NCI-H748 (cell line): ENCODE data around the gene ZBTB17.
"Not testable (repeated sequence)": the region's sequence is repeated elsewhere in the genome, so short reads cannot be mapped to it uniquely, and the experiment has no call there.

Source experiments
- DNase-seq: peaks from one replicate; lab custom pipeline; 2025; ENCODE audit not compliant: unreplicated experiment; lab: John Stamatoyannopoulos, UW

Gene ZBTB17

DNA sequence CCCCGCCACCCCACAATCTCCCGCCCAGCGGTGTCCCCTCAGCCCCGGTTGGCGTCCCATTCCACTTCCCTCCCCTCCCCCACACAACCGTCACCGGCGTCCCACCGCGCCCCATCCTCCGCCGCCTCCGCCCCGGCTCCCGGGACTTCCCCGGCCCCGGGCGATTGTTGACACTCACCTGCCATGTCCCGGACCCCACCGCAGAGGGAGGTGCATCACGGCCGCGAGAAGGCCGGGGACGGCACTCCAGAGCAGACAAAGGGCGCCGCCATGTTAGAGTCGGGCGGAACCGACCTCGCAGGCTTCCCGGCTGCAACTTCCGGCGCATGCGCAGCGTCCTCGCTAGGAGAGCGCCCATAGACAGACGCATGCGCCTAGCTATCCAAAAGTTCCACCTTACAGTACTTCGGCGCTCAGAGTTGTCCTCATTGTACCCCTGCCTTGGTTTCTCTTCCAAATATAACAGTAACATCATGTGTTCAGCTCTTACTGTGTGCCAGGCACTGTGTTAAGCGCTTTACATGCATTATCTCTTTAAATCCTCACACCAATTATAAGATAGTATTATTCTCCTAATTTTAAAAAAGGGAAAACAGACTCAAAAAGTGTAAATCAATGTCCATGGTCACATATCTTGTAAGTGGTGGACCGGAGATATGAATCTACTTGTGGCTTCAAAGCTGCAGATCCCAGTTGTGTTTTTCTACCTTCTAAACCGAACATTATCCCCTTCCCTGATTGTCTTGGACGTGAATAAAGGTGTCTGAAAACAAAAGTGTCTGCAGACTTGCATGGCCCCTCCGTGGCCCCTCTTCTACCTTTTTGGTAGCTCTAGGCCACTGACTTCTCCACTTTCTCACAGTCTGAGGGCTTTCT lies at the start of gene ZBTB17:
ZBTB17 (minus strand) TSS at position 297 of the 876 bp plus-strand sequence. CDS start 27,606 bp downstream, outside the sequence.
- peak; percentile 91 for DNase-seq

DNA sequence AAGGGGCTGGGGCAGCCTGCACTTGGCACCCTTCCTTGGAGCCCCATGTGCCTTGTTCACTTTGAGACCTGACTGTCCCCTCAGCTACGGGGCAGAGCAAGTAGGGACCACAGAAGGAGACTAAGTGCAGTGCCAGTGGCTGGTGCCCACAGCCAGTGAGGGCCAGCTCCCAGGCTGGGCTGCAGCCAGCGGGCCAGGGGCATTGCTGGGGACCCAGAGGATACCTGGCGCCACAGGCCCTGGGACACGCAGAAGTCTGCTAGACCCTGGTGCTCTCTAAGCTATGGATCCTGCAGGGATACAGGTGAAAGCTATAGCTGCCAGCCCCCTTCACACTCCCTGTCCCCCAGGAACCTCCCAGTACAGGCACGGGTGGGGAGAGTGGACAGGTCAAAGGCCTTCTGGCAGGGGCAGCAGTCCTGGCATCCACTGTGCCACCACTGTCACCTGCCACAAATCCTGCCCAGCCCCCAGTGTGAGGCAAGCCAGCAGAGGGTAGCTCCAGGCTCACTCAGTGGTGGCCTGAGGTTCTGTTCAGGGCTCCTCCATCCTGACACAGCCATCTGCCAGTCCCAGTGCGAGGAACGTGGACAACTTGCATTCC lies 47.3 kb upstream of the ZBTB17 start:
- DNase-seq, result no peak

DNA sequence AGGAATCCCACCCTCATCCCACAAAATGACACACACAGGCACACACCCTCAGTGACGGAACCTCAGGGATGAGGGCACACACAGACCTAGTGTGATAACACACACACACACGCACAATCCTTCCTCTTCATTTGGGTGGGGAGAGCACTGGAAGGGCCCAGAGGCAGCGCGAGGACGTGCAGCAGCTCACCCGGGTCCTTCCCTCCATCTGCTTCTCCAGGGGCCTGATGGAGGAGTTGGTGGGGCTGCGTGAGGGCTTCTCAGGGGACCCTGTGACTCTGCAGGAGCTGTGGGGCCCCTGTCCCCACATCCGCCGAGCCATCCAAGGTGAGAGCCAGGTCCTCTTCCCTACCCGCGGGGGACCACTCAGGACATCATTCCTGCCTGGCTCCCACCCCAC lies 46.5 kb upstream of the ZBTB17 start:
- DNase-seq, result no peak

DNA sequence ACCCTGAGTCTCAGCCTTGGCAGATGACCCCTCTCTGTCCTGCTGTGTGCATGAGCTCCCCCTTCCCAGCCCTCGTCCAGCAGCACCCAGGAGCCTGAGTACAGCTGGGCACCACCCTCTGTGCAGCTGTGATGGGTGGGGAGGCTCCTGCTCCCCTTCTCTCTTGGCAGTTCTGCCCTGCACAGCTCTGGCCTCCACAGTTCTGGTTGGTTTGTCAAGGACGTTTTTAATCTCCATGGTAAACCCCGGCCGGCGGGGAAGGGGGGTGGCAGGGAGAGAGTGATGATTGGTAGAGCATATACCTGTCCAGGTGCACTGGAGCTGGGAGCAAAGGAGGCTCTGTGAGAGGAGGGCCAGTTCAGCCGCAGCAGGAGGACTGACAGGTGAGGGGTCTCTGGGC lies 45.8 kb upstream of the ZBTB17 start, which contains the start of gene CLCNKA:
CLCNKA (plus strand) TSS at position 356 of the 400 bp plus-strand sequence. CDS start 584 bp downstream, outside the sequence.
- no peak for DNase-seq

DNA sequence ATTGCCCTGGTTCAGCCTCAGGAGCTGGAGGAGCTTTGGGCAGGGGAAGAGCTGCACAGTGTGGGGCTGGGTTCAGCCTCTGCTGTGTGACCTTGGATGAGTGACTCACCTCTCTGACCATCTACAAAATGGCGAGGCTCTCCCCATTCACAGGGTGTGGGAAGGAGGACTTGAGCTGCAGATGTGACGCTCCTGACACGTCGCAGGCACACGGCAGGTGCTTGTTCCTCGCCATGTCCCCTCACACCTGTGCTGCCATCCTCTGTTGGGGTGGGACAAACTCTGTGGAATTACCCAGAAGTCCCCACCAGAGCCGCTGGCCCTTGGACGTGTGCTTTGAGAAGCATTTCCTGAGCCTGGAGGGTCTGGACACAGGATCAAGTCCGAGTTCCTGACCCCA lies 45.0 kb upstream of the ZBTB17 start:
- not testable (repeated sequence) for DNase-seq

DNA sequence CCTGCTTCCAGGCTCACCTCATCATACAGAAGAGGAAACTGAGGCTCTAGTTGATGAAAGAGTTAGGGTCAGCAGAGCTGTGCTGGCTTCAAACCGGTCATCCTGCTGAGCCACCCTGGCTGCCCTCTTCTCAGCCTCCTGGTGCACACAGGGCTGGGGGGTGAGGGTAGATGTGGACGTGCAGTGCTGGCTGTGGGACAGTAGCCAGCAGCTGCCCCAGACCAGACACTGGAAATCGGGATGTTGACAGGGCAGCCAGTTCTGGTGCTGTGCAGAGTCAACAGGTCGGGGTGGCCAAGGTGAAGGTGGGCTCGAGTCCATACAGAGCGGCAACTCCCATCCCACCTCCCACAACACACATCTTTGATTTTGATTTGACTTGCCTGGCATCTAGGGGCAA lies 44.4 kb upstream of the ZBTB17 start:
- no peak for DNase-seq

DNA sequence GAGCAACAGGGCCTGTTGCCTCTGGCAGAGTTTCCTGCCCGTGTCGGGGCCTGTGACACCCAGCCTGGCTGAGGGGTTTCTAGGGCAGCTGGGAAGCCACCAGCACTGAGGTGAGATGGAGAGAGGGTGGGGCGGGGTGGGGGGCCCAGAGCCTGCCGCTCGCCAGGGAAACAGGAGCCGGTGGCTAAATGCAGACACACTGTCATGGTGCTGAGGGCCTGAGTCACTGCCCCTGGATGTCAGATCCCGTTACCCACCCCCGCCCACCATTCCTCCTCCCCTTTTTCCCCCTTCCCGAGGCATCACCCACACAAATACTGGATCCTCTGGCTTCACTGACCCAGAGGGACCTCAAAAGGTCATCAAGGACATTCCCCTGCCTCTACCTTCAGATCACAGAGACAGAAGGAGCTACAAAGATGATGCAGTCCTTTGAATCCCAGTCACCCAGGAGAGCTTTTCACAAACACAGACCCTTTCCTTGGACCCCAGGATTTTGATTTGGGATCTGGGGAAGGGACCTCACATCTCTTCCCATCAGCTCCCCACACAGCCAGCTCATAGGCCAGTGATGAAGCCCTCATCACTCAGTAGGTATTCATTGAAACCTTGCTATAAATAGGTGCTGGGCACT lies 43.9 kb upstream of the ZBTB17 start:
- no peak for DNase-seq

DNA sequence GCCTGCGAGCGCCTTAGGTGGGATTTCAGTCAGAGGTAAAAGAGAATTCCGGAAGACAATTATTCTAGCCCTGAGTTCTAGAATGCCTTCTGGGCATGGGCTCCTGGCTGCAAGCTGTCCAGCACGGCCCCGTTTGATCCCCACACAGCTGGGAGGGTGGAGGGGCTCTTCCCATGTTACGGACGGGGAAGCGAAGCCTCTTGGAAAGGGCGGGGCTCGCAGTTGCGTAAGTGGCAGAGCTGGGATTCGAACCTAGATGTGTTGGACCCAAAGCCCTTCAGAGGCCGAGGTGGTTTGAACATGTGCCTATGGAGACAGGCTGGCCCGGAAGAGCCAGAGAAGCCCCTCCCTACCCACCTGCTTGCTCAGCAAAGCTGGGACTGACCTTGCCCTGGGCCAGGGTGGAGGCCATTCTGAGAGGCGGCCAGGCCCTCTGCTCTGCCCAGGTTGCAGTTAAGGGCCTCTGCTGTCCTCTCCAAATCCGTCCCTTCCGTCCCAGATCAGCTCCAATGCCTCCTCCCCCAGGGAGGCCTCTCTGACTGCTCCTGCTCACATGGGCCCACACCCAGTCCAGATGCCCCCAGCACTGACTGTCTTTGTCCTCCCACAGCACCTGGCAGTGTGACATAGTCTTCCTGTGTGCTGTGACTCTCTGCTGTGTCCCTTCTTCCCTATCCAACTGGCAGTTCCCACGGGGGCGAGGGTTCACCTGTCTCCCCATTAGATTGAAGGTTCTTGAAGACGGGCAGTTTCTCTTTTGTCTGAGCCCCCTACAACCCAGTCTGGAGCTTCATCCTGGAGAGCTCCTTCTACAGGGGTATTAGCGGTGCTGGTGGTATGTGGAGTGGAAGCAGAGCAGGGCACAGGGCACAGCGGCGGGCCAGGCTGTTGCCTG lies 43.1 kb upstream of the ZBTB17 start:
- DNase-seq, result no peak

DNA sequence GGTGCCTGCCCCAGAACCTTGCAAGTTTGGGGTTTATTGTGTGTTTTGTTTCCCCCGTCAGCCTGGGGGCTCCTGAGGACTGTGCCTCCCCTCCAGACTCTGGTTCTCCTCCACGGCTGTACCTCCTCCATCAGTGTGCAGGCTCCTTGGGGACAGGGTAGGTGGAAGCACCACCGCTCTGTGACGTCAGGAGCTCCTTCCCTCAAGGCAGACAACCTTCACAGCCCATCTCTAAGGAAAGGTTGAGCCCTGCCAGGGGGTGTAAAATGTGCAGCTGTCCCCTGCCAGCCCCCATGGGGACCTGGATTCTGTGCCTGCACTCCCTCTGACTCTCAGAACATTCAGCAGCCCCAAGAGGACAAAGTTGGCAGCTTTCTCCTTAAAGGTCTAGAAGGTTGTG lies 42.4 kb upstream of the ZBTB17 start:
- DNase-seq, result no peak

DNA sequence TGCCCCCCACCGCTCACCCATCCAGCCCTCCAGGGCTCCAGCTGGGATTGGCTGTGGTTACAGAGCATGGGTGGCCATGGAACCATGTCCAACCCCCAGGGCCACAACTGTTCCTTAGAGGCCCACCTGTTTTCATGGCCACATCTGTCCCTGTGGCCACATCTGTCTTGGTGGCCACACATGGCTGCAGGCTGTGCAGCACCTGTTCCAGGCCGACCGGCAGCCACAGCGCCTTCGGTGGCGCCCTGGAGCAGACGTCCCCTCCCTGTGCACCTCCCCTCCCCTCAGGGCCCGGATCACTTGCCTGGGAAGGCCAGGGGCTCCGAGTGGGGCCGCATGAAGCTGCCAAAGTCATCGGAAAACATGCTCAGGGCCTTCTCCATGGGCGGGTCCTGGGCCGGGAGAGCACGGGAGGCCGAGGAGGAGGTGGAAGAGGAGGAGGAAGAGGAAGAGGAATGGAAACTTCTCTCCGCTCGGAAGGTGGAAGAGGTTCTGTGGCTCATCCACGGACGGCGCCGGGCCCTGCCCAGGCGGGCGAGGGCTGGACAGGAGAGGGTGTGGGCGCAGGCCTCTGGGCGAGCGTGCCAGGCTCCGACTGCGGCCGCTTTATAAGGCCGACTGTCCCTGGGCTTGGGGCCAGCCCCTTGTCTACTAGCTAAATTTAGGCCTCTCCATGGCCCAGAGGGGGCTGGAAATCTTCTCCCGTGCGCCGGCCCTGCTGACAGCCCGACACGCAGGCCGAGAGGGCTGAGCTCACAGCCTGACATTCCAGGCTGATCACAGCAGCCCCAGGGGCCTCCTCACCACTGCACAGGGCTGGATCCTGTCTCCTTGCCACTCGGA lies 41.8 kb upstream of the ZBTB17 start, which contains the start of gene HSPB7:
HSPB7 (minus strand) TSS at position 583 of the 843 bp plus-strand sequence; CDS start at position 503, 80 bp downstream.
- DNase-seq, result no peak

DNA sequence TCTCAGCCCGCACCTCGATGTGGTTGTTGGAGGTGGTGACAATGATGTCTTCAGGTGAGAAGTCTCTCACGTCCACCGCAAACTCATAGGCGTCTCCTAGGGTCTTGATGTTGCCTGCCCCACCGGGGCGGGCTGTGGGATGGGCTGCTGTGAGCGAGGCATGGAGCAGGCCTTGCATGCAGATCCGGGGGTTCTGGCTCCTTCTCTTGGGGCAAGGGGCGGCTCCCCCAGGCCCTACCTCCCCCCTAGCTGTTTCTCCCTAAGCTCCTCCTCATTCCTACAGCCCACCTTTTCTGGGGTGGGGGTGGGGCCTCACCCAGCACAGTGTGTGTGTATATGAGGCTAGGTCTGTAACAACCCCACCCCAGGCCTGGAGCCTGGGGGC lies 41.2 kb upstream of the ZBTB17 start:
- DNase-seq, result no peak

DNA sequence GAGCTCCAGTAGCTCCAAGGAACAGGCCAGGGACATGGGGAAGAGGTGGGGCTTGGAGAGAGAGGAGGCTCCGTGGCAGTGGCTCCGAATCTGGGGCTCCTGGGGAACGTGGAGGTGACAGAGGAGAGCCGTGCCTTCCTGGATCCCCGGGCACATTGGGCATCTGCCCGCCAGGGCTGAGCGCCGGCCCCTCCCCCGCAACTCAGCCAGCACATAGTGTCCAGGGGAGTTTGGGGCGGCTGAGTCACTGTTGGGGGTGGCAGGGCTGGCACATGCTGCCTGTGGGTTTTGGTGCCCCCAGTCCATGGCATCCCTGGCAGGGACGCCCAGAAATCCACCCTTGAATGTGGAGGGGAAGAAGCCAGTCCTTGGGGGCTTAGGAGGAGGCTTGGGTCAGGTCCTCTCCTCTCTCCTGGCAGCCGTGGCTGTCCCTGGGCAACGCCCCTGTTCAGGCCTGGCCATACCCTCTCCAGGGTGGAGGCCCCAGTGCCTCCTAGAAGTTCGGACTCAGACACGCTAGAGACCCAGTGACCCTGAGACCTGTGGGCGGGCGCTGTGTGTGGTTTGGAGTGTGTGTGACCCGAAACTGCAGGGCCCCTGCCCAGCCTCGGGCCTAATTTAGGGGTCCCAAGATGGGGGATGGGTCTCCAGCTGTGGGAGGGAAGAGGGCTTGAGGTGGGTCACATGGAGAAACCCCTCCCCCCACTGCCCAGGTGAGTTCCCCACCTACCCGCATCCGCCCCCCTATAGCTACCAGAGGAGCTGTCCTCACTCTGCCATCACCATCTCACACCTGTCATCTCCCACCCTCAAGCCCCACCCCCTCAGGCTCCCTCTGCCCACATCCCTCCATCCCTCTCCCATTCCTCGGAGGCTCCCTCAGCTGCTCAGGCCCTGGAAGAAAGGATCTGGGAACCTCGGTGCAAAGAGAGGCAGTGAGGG lies 40.3 kb upstream of the ZBTB17 start:
- DNase-seq, result no peak

DNA sequence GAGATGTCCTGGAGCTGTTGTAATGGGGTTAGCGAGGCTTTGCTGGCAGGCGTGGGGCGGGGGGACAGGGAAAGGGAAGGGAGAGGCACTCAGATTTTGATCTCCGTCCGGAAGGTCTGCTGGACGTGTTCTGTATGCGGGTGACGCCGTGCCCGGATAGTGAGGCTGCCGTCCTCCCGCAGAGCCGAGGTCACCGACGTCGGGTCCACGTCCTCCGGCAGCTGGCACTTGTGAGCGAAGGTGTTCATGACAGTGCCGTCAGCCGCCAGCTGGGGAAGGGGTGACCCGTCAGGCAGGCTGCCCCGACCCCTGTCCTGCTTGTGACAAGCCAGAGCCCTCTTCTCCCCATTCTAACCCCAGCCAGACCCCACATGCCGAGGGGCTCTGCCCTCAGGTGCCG lies 39.6 kb upstream of the ZBTB17 start:
- DNase-seq, result no peak

DNA sequence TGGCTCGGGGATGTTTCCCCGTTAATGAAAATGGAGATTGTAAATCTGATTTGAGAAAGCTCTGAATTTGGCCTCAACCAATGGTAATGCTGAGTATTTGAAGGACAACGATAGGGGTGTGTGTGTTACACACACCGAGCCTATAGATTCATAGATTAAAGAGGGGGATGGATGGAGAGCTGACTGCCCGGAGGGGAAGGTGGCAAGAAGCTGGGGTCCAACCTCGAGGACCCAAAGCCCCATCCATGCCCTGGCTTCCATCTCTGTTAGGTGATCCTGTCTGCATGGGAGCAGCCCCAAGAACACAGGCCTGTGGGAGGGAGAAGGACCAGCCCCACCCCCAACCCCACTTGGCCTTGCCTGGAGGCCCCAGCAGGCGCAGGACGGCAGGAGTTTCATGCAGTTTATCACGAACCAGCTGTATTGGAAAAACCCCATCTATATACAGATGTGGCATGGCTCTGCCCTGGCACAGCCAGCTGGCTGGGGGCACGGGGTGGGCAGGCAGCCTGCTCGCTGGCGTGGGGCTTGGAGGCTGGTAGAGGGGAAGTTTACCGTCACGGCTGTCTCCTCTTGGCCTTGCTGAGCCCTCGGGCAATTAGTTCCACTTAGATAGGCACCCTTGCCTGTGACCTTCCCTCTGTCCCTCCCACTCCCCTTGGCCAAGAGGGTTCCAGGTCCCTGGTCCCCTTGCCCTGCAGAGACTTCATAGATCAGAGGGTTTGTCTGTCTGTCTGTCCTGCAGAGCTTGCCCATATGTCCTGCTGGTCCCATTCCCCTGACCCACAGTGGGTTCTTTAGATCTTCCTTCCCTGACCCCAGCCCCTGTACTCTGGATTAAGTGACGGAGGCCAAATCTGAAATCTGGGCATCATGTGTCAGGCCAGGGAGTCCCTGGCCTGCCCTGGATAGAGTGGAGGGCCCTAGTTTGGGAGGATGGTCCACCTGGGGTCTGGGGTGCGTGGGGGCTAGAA lies 38.9 kb upstream of the ZBTB17 start:
- DNase-seq, result no peak

DNA sequence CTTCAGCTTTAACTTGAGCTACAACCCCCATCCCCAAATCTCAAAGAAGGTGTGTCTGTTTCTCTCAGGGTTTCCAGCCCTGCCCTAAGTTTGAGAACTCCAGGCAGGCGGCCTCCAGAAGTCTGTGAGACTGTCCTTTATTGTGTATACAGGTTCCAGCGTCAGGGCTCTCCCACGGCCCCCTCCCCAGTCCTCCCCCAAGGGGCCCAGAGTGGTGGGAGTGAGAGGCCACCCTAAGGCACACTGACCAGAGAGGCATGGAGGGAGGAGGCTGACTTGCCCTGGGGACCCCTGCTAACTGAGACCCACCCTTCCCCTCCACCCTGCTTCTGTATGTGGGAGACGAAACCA lies 38.0 kb upstream of the ZBTB17 start:
- no peak for DNase-seq

DNA sequence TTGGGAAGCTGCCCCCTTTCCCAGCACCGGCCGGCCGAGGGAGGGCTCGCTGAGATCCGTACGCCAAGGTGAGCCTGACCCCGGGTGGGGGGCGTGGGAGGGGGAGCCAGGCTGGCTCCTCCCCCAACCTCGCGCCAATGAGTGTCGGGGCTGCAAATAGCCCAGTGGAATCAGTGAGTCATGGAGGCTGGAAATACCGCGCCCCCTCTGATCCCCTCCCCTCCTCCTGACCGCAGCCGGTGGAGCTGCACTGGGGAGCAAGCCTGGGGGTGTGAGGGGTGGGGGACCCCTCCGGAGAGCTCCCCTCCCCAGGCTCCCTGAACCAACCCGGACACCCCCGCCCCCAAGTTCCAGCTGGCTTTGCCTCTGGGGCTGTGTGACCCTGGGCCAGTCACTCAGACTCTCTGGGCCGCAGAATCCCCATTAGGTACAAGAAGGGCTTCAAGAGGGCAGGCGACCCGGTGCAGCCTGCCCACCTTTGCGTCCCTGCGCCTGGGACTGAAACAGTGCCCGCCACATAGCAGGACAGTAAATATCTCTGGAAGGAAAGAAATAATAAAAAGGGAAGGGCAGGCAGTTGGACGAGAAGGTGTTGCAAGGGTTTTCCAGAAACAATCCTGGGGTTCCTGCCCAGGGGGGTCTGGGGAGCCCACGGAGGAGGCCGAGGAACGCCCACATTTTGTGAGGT lies 37.5 kb upstream of the ZBTB17 start:
- DNase-seq, result peak; percentile 19

DNA sequence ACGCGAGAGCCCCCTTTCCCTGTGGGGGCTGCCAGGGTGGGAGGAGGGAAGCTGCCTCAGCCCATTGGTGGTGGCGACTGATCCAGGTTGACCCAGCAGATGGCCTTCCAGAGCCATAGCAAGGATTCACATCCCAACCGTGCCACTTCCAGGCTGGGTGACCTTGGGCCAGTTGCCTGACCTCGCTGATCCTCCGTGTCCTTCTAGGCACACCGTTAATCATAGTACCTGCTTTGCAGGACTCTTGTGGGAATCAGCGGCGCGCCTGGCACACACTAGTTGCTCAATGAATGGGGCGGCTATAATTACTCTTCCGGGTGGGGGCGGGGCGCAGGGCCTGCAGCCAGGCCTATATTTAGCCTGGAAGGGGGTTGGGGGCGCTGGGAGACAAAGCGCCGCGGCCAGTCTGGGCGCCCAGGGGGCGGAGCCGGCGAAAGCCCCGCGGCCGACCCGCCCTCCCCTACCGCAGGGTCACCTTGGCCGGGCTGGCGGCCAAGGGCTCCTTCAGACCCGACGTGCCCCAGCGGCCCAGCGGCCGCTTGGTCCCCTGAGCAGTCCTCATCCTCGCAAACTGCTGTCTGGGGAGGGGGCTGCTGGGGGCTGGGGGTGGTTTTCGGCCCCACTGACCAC lies 36.8 kb upstream of the ZBTB17 start:
- peak; percentile 19 for DNase-seq
